ENCODE data around the gene ASTN2.

The ASTN2 gene

DNA sequence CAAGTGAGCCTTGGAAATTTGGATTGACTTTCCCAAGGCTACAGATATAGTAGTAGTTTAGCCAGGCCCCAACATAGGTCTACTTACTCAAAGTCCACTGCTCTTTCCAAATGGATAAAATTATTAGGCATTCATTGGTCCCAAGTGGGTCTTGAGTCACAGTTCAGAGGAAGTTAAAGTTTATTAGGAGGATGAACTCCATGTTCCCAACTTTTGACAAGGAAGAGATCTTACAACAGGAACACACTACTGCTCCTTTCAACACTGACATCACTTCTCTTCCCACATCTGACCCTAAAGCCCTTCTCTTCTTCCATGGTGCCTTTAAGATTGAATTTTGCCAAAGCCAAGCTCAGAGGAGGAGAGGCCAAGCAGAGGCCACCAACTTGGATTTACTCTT is 962.2 kb downstream of the ASTN2 start:
- in situ Hi-C loops (cut with MboI; ENCODE audit: low sequenced_read_pairs), result no loop called here

DNA sequence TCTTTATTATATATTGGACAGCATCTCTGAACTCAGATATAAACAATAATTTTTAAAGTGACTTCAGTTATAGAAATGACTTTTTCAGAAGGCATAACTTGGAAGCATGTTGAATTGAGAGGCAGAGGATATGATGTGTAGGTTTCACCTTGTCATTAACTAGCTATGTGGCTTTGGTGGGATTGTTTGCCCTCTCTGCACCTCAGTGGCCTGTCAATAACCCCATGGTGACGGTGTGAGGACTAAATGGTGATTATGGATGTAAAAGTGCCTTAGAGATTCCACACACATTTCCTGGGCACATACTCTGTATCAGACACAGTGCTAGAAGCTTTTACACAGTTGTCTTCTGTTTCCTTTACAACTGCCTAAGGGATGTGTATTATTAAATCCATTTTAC is 962.6 kb downstream of the ASTN2 start:
- in situ Hi-C loops (cut with MboI; ENCODE audit: low sequenced_read_pairs), result no loop called here

DNA sequence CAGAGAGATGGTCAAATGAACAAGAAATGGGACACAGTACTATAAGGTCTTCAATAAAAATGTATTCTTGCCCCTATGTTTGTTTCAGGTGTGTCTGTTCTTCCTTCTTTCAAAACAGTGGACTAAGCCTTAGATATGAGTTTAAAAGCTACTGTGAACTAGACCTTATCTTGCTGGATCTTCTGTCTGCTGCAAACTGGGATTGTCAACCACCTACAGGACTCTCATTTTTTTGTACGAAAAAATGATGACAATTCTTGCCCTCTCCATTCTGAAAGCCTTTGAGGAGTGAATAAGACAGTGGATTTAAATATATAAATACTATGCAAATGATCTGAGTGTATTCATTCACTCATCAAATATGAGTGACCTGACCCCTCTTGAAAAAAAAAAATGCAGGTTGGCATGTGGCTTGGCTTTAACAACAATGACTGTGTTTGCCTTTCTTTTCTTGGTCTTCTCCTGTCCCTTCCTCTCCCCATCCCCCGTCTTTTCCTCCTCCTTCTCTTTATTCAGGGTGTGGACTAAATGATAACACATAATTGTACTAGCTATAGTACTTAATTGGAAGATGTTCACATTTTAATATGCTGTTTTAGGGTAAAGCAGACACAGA is 963.2 kb downstream of the ASTN2 start:
- in situ Hi-C loops (cut with MboI; ENCODE audit: low sequenced_read_pairs), result no loop called here

DNA sequence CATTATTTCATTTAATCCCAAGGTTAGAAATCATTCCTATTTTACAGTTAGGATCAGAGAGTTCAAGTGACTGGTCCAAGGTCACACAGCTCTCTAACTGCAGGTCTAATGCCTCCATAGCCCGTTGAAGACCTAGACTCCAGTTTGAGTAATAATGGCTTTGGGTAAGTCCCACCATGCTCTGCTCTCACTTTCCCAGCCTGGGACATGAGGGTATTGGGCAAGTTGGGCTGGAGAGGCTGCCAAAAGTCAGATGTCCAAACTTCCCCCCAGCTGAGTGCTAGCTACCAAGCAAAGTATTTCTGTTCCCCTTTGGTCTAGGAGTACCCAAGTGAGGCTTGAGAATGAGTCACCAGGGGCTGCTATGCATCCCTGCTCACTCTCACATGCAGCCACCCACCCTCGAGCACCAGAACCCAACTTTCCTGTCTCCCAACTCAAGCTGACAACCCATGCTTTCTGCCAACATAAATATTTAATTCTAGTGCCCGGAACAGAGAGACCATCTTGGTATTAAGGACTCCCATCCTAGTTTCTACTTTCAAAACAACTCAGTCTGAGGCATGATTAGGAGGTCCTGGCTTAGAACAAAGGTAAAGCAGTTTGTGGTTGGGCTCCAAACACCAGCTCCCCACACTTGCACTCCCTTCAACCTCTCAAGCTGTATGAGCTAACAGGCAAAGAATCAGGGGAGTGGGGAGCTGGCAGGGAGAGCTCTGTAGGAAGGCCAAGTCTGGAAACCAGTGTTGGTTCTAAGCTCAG is 964.3 kb downstream of the ASTN2 start:
- in situ Hi-C loops (cut with MboI; ENCODE audit: low sequenced_read_pairs), result no loop called here

DNA sequence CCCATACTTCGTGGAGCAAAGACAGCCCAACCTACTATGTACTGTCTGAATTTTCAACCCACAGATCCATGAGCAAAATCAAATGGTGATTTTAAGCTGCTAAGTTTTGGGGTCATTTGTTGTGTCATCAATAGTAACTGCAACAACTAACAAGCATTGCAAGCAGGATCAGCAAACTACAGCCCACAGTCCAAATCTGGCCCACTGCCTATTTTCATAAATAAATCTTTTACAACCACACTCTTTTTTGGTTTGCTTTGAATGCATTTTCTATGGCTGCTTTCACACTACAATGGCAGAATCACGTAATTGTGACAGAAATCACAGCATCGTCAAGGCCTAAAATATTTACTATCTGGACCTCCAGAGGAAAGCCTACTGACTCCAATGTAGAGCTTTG is 964.9 kb downstream of the ASTN2 start:
- in situ Hi-C loops (cut with MboI; ENCODE audit: low sequenced_read_pairs), result no loop called here

DNA sequence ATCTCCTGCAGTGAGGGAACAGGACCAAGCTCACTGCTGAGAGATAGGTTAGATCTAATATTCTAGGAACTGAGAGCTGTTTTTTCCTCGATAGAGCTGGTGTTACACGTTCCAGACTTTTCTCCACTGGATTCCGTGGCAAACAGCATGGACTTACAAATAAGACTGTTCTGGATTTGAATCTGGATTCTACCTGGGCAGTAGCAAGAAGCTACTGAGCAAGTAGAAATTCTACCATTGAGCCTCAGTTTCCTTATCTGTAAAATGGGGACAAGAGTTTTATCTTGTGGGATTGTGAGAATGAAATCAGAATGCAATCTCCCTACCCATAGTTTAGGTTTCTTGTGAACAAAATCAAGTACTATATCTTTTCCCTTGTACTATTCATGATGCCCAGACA is 966.4 kb downstream of the ASTN2 start:
- in situ Hi-C loops (cut with MboI; ENCODE audit: low sequenced_read_pairs), result no loop called here

DNA sequence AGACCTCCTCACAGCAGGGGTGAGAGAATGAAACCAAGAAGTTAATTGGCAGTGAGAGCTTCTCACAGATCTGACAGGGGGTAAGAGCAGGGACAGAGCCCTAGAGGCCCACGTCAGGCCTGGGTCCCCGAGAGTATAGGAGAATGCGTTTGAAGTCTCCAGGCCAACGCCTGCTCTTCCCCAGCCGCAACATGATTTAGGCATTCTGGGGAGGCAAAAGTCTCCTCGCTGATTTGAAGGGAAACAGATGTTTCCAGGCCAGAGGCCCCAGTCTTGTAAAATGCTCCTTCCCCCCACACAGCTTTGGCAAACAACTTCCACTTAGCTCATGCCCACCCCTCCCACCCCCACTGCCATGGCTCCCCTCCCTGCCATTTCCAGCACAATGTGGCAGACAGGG is 966.9 kb downstream of the ASTN2 start:
- in situ Hi-C loops (cut with MboI; ENCODE audit: low sequenced_read_pairs), result no loop called here

DNA sequence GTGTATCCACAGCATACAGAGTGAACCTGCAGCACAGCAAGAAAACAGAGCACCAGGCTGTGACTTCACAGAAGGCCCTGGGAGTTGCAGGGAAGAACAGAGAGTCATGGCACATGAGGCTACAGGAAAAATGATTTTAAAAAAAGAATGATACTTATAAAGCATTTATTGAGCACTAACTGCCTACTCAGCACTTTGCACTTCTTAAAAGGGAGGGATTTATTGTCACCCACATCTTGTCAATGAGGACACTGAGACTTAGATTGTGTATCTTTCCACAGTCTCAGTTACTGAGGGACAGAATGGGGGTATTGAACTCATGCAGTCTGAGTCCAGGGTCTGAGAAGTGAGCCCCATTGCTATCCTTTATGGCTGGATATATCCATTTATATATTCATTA is 972.3 kb downstream of the ASTN2 start:
- in situ Hi-C loops (cut with MboI; ENCODE audit: low sequenced_read_pairs), result no loop called here

DNA sequence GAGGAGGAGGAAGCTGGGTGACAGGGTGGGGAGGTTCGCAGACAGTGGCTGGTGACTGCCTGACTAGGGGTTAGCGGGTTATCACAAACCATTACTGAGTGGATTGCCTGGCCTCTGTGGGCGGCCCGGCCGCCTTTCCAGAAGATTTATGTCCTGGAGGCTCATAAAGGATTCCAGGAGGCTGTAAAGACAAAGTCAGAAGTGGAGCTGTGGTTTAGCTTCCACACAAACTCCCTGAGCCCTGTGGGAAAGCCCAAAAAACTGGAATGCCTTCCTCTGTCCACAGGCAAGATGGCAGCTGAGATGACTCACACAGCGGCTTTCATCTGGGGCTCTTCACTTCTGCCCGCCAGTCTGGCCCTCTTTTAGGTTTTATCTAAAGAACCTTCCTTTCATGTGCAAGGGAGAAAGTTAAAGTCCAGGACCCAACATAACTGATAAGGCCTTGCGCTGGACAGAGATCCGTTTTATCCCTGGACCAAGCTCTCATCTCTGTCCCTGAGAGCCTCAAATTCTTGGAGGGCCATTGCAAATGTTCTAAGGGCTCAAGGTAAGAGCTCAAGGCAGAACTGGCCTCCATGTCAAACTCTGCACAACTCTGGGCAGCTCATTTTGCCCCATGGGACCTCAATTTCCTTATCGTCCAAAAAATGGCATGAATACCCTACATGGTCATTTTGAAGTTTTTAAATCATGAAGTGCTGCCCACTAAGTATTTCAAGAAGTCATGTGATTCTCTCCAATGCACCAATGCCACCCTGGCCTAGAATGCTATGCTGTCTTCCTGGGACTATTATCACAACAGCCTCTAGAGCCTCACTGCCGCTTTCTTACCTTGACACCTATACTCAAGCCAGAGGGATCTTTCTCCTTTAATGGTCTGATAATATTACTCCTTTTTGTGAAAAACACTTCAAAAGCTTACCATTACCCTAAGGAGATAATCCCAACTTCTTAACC is 977.2 kb downstream of the ASTN2 start:
- in situ Hi-C loops (cut with MboI; ENCODE audit: low sequenced_read_pairs), result no loop called here

DNA sequence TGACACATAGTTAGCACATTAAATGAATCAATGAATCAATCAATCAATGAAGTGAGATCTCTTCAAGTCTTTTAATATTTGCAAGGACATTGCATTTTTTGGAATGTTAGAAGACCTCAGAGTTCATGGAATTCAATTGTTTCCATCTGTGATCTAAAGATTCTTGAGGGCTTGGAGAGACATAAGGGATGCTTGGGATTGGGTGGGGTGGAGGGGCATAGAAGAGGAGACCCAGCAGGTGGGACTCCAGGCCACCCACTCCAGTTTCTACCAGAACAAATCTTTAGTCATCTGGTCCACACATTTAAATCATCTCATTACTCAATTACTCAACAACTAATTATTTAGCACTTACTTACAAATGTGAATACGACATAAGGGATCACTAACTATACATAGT is 978.7 kb downstream of the ASTN2 start:
- in situ Hi-C loops (cut with MboI; ENCODE audit: low sequenced_read_pairs), result no loop called here

DNA sequence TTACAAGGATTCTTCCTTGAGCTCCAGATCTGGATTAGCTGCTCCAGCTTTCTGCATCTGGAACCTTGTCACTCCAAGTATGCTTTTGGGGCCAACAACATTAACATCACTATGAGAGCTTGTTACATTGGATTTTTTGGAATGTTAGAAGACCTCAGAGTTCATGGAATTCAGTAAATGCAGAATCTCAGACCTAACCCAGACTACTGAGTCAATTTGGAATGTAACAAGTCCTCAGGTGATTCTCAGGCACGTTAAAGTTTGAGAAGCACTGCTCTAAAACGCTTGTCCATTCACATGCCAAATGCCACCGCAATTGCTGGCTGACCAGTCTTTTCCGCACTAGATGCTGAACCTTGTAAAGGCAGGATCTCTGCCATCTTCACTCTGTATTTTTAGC is 979.2 kb downstream of the ASTN2 start:
- in situ Hi-C loops (cut with MboI; ENCODE audit: low sequenced_read_pairs), result no loop called here

DNA sequence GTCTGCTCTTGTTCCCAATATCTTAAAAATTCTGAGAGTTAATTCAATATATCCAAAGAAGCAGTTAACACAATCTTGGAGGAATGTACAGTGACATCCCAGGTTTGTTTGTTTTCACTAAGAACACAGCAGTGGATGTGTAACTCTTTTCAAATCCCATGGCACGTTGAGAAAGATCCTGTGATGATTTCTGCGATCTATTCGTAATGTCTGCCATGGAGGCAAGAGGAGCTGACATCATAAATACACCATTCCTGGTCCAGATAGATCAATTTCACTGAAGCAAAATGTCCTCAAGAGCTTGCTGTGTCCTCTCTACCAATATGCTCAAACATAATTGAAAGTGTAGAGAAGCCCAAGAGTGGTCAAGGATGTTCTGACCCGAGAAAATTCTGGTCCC is 980.5 kb downstream of the ASTN2 start:
- in situ Hi-C loops (cut with MboI; ENCODE audit: low sequenced_read_pairs), result no loop called here

DNA sequence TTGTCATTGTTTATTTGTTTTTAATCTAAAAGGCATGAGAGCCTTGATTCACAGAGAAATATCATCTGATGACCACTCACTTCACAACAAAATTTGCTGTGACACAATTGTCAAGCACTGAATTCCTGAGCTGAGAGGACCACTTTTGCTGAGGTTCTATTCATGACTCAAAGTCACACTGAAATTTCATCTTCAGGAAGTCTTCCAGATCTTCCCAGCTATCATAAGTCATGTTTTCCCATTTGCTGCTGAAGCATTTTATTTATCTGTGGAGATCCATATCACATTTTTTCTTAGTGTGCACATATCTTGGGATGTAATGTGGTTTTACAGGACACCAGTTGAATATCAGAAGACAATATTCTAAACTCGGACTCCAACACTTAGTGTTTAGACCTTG is 982.8 kb downstream of the ASTN2 start:
- in situ Hi-C loops (cut with MboI; ENCODE audit: low sequenced_read_pairs), result no loop called here

DNA sequence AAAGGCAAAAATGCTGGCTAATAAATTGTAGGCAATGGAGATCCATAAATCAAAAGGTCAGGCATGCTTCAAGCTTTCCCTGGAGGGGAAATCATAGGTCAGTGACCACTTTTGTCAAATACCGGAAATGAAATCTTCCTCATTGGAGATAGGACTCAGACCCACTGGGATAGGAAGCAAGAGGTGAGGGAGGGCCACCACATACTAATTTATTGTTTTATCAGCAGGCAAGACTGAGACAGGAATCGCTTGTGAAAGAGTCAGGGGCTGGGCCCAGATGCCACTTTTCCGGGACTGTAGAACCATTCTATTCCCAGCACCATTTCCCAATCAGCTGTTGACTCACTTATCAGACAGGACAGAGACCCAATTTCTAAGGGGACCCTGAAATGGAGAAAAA is 984.0 kb downstream of the ASTN2 start:
- in situ Hi-C loops (cut with MboI; ENCODE audit: low sequenced_read_pairs), result no loop called here

DNA sequence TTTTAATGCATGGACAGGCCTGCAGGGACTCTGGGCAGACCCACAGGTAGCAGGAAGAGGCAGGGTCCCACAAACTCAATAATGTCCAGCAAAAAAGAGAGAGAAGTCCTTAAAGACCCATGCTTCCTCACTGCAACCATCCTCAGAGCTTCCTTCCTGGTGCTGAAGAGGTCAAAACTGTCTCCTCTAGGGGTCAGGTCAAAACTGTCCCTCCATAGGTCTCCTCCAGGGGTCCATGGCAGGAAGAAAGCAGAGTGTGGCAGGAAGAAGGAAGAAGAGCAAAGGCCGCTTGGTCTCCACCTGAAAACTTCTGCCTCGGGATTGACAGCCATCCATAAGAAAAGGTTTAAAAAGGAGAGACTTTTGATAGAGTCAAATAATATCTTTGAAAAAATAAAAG is 989.6 kb downstream of the ASTN2 start:
- in situ Hi-C loops (cut with MboI; ENCODE audit: low sequenced_read_pairs), result no loop called here

DNA sequence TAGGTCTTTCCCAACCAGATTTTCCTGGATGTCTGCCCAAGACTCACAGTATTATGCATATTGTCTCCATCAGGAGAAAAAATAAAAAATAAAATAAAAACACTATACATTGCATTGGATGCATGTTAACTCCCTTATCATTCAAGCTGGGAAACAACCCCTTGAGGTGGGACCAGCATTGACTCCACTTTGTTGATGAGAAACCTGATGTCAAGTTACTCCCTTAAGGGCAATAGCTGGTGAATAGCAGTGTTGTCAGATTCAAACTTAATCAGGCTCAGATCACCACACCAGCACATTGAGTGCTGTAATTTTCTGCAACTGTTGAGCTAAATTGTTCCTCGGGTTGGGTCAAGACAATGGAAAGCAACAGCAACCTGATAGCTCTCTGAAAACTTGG is 991.7 kb downstream of the ASTN2 start:
- in situ Hi-C loops (cut with MboI; ENCODE audit: low sequenced_read_pairs), result no loop called here

DNA sequence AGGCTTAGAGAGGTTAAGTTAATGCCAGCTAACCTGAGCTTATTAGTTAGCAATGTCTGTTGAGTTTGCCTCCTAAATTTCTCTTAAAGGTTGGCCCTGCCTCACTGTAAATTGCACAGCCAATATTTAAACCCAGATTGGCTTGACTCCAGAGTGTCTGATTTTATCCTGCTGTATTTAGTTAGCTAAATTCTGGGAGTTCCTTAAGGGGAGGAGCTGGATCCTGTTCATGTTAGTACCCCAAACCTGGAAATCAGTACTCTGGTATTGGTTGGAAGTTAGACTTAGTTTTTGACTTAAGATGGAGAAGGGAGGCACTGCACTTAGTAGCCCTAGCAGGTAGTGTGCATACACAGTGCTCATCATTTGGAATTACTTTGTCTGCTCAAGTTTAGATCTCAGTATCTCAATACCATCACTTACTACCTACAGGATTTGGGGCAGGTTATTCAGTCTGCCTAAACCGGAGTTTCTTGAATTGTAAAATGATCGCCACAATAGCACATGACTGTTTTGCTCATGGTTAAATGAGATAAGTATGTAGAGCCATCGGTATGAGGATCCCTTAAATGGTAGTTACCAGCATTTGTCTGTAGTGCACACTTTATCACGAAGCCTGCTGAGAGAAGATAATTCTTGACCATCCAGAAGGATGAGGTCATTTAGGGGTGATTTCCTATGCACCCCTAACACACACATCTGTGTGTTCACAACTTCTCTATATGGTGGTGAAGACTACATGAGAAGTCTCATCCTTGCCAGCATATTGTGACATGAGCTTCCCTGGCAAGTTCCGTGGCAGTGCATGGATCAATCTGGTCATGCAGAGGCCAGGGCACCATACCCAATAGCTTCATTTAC is 992.5 kb downstream of the ASTN2 start:
- in situ Hi-C loops (cut with MboI; ENCODE audit: low sequenced_read_pairs), result no loop called here

DNA sequence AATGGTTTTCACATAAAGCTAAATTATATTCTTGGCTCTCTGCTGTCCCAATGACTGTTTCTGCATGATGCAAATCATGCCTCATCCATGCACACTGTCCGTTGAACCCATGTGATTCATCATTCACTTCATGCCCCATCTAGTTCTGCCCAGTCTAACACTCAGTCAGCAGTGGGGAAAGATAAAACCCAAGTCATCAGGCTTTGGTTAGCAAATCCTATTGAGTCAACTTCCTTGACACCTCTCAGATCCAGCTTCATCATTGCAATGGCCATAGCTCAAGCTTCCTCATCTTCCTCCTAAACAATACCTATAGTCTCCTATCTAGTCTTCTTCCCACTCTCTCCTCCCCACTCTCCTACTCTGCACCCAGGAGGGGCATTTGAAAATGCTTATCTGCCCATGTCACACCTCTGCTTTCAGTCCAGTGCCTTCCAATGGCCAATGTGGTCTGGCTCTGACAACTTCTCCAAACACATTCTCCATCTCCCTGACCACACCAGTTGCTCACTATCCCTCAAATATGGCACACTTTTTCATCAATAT is 993.8 kb downstream of the ASTN2 start:
- in situ Hi-C loops (cut with MboI; ENCODE audit: low sequenced_read_pairs), result no loop called here

DNA sequence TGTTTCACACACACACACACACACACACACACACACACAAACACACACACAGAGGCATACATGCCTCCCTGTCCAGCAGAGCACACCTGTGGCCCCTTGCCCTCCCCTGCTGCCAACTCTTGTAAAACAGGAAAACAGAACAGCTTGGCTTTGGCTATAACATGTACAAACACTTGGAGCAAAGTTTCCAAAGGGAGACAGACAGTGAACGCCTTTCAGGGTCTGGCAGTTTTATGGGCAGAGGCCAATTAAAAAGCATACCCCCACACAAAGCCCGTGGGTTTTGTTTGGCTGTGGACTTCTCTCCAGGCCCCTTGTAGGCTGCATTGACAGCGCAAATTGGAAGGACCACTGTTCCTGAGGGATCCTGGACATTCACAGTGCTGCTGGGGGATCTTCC is 995.7 kb downstream of the ASTN2 start:
- in situ Hi-C loops (cut with MboI; ENCODE audit: low sequenced_read_pairs), result no loop called here

DNA sequence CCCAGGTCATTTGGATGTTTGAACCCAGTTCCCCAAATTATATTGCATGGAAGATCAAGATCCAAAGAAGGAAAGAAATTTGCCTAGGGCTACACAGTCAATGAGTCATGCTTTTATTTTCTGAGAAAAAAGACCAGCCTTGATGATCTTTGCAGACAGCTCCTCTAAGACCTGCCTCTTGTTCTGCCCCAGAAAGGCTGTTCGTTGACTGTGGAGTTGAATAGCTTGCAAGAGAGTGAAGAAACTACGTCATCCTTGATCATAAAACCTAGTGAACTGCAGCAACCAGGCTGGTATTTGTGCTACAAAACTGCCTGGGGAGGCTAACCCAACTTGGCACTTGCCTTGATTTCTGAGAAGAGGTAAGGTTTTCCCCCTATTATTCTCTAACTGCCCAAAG is 997.4 kb downstream of the ASTN2 start:
- in situ Hi-C loops (cut with MboI; ENCODE audit: low sequenced_read_pairs), result no loop called here

DNA sequence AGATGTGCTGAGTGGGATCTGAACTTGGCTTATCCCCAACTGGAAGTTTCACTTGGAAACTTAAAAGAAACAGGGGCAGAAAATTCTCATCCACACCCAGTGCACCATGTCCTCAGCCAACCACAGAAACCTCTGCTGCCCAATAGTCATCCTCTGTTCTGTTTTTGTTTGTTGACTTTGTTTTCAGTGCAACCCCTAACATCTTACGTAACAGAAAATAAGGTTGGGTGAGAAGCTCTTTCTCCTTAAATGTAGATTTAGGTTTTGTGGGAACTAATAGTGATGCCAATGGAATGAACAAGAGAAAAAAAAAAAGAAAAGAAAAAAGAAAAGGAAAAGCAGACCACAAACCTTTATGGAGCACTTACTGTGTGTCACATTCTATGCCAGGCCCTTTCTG is 998.4 kb downstream of the ASTN2 start:
- in situ Hi-C loops (cut with MboI; ENCODE audit: low sequenced_read_pairs), result no loop called here

All from HL-60/S4 (cell line).